CD4-positive, alpha-beta T cell treated with Interleukin-12 subunit alpha and Interleukin-12 subunit beta, for 1 hour (primary cell): ENCODE data around the gene PITPNB.

Experiments
- DNase-seq: peaks from one replicate; pipeline ENCODE4 v3.0.0-alpha.2; 2020

PITPNB gene

GRCh38 chr22:27878541-27878940, 40.5 kb downstream of the PITPNB start:
- DNase-seq = no peak

GRCh38 chr22:27877501-27877900, 41.6 kb downstream of the PITPNB start:
- no peak for DNase-seq

DNA sequence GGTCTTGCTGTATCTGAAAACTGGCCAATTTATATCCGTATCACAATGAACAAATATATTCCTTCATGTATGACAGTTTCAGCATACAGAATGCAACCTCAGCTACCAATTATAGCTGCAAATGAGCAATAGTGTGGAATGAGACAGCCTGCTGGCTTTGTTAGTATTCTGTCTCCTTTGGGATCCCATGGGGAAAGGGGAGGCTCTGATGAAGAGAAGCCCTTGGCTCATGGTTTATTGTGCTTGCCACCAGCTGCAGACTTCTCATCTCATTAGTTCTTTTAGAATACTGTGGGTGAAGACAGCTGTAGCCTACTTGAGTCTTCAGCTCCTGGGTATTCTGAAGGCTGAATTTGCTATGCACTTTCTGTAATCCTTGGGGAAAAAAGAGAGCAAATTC, 42.4 kb downstream of the PITPNB start:
- DNase-seq = no peak

GRCh38 chr22:27875951-27876350, 43.1 kb downstream of the PITPNB start:
- peak; percentile 29 for DNase-seq

GRCh38 chr22:27874764-27875163, 44.3 kb downstream of the PITPNB start:
- no peak for DNase-seq

- no peak for DNase-seq
These were observed 44.9 kb downstream of the PITPNB start for GRCh38 chr22:27874185-27874584.

DNA sequence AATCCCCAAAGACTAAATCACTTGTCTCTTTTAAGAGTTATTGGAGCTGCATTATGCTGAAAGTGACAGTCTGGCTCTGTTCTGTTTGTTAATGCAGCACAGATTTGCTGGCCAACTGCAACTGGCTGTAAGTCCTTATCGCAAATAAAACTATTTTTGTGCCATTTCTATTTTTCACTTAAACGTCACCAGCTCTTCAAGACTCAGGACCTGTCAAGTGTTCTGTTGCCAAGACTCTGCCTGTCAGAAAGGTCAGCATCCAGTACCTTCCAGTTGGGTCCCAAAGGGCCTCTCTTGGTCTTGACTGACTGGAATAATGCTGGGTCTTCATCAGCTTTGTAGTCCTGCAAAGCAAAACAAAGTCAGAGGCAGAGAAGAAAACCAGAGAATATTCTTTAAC, 45.6 kb downstream of the PITPNB start:
- DNase-seq = no peak

DNA sequence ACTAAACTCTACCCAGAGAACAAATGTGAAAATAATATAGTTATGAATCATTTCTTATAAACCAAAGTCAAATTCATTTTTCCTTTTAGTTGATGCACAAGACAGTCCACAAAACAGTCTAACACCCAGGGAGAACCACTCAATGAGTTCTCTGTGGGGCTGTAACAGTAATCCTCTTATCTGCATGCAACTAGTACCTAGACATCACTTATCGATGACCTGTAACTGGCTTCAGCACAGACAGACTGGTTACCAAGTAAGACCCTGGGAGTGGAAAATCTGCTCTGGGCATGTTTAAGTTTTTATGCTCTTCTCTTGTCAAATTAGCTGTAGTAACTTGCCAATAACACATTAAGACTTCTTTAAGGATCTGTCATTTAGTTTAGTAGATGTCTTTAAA, 46.6 kb downstream of the PITPNB start:
- no peak for DNase-seq

- no peak for DNase-seq
These were observed 47.6 kb downstream of the PITPNB start for GRCh38 chr22:27871306-27872014.

DNA sequence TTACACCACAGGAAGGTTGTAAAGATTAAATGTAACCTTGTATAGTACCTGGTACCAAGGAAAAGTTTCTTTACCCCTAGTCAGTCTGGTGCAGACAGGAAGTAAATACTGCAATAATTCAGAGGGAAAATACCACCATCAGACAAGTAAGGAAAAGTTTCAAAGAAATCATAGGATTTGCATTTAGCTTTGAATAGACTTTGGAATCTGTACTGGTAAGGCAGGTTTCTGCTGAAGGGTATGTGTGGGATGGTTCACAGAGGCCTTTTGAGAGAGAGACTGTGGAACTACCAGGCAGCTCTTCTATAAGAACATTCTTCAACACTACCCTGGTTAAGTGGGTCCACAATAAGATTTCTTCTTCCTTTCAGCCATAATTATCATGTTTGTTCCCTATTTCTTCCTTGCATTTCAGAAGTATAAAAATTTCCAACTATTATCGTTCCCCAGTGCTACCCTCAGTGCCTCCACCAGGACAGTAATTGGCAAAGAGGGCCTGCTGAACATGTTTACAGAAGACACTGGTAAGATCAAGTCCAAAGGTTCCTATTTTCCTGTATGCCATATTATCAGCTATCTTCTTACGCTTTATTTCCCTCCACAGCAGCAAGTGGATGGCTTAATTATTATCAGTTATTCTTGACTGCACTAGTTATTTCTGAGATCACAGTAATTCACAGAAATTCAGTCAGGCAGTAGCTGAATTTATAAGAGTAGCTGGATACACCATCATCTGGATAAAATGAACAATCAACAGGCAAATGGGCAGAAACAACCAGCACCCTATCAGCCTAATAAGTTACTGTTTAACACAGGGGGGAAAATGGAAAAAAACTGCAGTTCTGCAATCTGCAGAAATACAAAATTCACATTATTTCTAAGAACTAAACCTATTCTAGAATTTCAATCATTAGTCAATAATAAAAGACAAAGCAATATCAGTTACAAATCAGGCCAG, 48.5 kb downstream of the PITPNB start:
- no peak for DNase-seq

DNA sequence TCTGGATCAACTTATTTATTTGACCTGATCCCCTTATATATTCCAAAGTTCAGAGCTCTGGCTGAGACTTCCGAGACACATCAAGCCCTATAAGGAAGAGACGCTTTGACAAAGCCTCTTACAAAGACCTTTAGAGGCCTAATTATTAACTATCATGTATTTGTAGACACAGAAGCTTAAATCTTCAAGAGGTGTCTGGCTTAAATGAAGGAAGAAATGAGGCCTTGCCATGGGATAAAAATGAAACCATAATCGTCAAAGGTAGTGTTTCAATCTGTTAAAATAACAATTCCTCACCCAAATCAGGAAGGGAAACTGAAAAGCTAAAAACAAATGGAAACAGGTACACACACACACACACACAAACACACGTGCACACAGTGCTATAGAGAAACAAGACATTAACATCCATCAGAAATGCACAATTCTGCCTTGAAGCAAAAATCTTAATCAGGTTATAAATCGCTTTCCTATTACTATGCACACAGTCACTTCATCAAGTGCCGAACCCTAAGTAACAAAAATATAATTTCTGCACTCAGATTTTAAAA, 50.2 kb downstream of the PITPNB start:
- no peak for DNase-seq

- no peak for DNase-seq
These were observed 50.9 kb downstream of the PITPNB start for GRCh38 chr22:27867953-27868731.

- no peak for DNase-seq
These were observed 51.7 kb downstream of the PITPNB start for GRCh38 chr22:27867085-27867952.

GRCh38 chr22:27866135-27867084, 52.6 kb downstream of the PITPNB start:
- DNase-seq = no peak

- no peak for DNase-seq
These were observed 53.6 kb downstream of the PITPNB start for GRCh38 chr22:27865496-27865895.

DNA sequence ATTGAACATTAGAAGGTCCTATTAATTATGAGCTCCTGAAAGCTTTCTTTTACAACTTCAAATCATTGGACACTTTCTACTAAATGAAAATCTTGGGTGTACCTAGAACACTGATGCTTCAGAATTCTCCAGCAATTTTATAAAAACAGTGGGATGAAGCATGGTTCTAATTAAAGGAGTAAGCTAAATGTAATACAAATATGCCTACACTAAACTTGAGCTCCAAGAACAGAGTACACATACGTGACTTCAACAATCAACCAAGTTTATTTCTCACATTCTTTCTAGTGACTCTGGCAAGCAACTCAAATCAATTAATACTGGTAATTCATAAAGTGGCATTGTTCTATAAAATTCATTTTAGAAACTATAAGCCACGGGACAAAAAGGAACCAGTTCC, 55.5 kb downstream of the PITPNB start:
- DNase-seq = no peak

DNA sequence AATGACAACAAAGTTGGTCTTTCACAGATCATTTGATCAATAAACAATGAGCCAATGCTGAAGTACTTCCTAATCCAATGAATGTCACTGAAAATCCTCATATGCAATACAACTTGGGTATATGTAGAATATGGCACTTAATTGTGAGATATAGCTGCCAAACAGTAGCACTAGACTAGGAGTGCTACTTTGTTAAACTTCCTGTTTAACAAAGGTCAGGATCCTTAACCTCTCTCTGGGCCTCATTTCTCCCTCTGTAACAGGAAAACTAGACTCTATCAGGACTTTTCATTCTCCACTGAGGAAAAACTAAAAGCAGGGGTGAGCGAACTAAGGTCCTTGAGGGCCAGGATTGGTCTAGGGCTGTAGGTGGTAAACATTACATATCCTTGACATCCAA, 56.1 kb downstream of the PITPNB start:
- DNase-seq = no peak

GRCh38 chr22:27859336-27859735, 59.7 kb downstream of the PITPNB start:
- no peak for DNase-seq

- no peak for DNase-seq
These were observed 60.4 kb downstream of the PITPNB start for GRCh38 chr22:27858626-27859025.

DNA sequence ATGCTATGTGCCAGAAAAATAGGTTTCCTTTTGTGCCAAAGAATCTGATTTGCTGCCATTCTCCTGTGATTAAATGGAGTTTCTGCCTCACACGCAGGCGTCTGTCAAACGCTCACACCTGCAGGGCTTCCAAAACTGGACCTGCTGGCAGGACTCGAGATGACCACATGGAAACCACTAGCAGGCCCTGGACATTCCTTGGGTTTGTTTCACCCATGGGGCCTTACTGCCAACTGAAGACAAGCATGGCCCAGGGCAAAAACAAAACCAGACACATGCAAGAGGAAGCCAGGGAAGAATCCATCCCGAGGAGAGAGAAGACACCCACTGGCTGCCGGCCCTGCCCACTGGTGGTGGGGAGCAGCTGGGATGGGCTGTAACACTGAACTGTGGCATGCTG, 61.6 kb downstream of the PITPNB start:
- DNase-seq = no peak

- DNase-seq = no peak
These were observed 62.7 kb downstream of the PITPNB start for GRCh38 chr22:27856386-27856785.
